Occipital lobe (tissue), 2 donors: ENCODE results near the gene OOSP3. TPM values are rescaled to one million over a fixed set of nuclear protein-coding genes. Genes with fewer than 3 reads are reported as not detected.
"Not testable (repeated sequence)": the region's sequence is repeated elsewhere in the genome, so short reads cannot be mapped to it uniquely, and the experiment has no call there.

Experiments
- DNase-seq: peaks from one replicate; lab custom pipeline; 2025; lab: John Stamatoyannopoulos, UW
- total RNA-seq: library from RNA; depleted of rRNA; stranded (reverse); fragments of >200 nt; gene quantifications from one replicate; pipeline ENCODE4 v1.2.3, GENCODE V29; 2014

The OOSP3 gene
- total RNA-seq, 1 donor from 2014 or later, result not detected

GRCh38 chr11:59875856-59876519 is 2.6 kb upstream of the OOSP3 start:
- no peak for DNase-seq

- DNase-seq, result no peak
These were observed 1.3 kb upstream of the OOSP3 start for GRCh38 chr11:59877325-59877724.

GRCh38 chr11:59877784-59878183 is 798 bp upstream of the OOSP3 start:
- DNase-seq, result no peak

GRCh38 chr11:59879567-59879966 is 985 bp downstream of the OOSP3 start:
- no peak for DNase-seq

- no peak for DNase-seq
These were observed 5.0 kb downstream of the OOSP3 start for GRCh38 chr11:59883597-59883996.

GRCh38 chr11:59887156-59887555 is 8.6 kb downstream of the OOSP3 start:
- not testable (repeated sequence) for DNase-seq

- no peak for DNase-seq
These were observed 13.2 kb downstream of the OOSP3 start for GRCh38 chr11:59891781-59892181.

GRCh38 chr11:59894616-59895015 is 16.0 kb downstream of the OOSP3 start:
- DNase-seq, result no peak

GRCh38 chr11:59898046-59898445 is 19.5 kb downstream of the OOSP3 start:
- DNase-seq, result no peak

- no peak for DNase-seq
These were observed 20.1 kb downstream of the OOSP3 start for GRCh38 chr11:59898650-59899049.

GRCh38 chr11:59899532-59899931 is 20.9 kb downstream of the OOSP3 start:
- DNase-seq, result no peak

- no peak for DNase-seq
These were observed 22.0 kb downstream of the OOSP3 start for GRCh38 chr11:59900366-59901126.

- DNase-seq, result no peak
These were observed 22.7 kb downstream of the OOSP3 start for GRCh38 chr11:59901306-59901705.

- DNase-seq, result not testable (repeated sequence)
These were observed 25.0 kb downstream of the OOSP3 start for GRCh38 chr11:59903569-59903968.

GRCh38 chr11:59918480-59918879 is 39.9 kb downstream of the OOSP3 start:
- DNase-seq, result no peak

GRCh38 chr11:59918987-59919589 is 40.5 kb downstream of the OOSP3 start:
- DNase-seq, result no peak

- no peak for DNase-seq
These were observed 45.2 kb downstream of the OOSP3 start for GRCh38 chr11:59923813-59924212.

GRCh38 chr11:59931688-59932087 is 53.1 kb downstream of the OOSP3 start:
- DNase-seq, result no peak

- no peak for DNase-seq
These were observed 59.5 kb downstream of the OOSP3 start, which contains the start of gene OOSP1 for GRCh38 chr11:59938132-59938531. TSS of gene OOSP1 (plus strand) at chr11:59938432. CDS start at chr11:59938455, 23 bp downstream.

- DNase-seq, result no peak
These were observed 60.1 kb downstream of the OOSP3 start for GRCh38 chr11:59938718-59939117.

GRCh38 chr11:59939482-59939881 is 60.9 kb downstream of the OOSP3 start:
- no peak for DNase-seq

GRCh38 chr11:59941091-59941490 is 62.5 kb downstream of the OOSP3 start:
- DNase-seq, result no peak
